HUES64 (cell line): ENCODE measurements around the gene SLC32A1.
A peak's percentile ranks its signal among the peaks of the same experiment; 100 is the strongest.

Experiments
- H3K27ac ChIP-seq: 2 replicates; pipeline ENCODE4 v1.7.0; 2013; ENCODE audit warnings: low read depth, low read length, inconsistent platforms
- H3K27me3 ChIP-seq: 2 replicates; pipeline ENCODE4 v1.6.1; 2013; ENCODE audit warnings: mild to moderate bottlenecking, low read length; ENCODE audit not compliant: insufficient read depth
- H3K36me3 ChIP-seq: 2 replicates; pipeline ENCODE4 v1.6.1; 2013; ENCODE audit warnings: mild to moderate bottlenecking, low read length; ENCODE audit not compliant: insufficient read depth
- H3K4me1 ChIP-seq: 2 replicates; pipeline ENCODE4 v1.6.1; 2013; ENCODE audit warnings: mild to moderate bottlenecking, low read length, moderate library complexity; ENCODE audit not compliant: insufficient read depth
- H3K4me3 ChIP-seq: 2 replicates; pipeline ENCODE4 v1.5.1; 2013; ENCODE audit warnings: mild to moderate bottlenecking, low read length, moderate library complexity
- H3K9ac ChIP-seq: 2 replicates; pipeline ENCODE4 v1.6.1; 2013; ENCODE audit warnings: mild to moderate bottlenecking, low read depth, low read length
- H3K9me3 ChIP-seq: 2 replicates; pipeline ENCODE4 v1.6.1; 2013; ENCODE audit warnings: low read depth, low read length; ENCODE audit not compliant: insufficient read depth
- WGBS: fragments of 150-250, 120-280 bp; methylation state at CpG from one replicate; pipeline ENCODE4 v1.1.7; 2013; ENCODE audit warnings: missing lambda C conversion rate; 5-methylcytosine and 5-hydroxymethylcytosine counted together

The SLC32A1 gene

DNA sequence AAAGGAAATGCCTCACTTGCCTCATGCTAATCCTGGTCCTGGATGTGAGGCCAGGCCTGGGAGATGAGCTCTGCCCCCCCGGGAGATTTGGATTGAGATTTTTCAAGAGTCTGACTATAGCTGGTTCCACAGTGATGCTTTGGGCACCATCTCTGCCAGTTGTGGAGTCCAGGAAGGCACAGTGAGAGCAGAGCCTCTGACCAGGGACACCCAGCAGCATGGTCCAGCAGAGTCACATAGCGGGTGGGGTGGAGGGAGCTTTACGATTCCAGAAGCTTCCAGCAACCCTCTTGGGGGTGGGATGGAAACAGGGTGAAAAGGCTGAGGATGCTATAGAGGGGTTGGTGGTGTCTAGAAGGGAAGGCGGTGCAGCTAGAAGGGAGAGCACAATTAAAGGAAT is 8.7 kb downstream of the SLC32A1 start:
- Histone ChIP-seq H3K4me3 (no peak overlapping the region), H3K9ac (no peak overlapping the region), H3K27ac (no peak overlapping the region), H3K9me3 (no peaks in the 10 kb centered on the region), H3K4me1 (peaks cover 13% of the 10 kb centered on the region; the same call in 1 of the 2 replicates), H3K27me3 (peaks cover 71% of the 10 kb centered on the region), H3K36me3 (no peaks in the 10 kb centered on the region)
- 91% methylated on average over 4 of the region's 4 CpGs for WGBS

DNA sequence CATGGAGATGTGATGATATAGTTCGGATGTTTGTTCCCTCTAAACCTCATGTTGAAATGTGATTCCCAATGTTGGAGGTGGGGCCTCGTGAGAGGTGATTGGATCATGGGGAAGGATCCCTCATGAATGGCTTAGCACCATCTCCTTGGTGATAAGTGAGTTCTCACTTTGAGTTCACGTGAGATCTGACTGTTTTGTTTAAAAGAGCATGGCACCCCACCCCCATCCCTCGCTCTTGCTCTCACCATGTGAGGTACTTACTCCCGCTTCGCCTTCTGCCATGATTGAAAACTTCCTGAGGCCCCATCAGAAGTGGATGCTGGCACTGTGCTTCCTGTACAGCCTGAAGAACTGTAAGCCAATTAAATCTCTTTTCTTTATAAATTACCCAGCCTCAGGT is 10.9 kb downstream of the SLC32A1 start:
- H3K27me3 ChIP-seq, result peaks cover 50% of the 10 kb centered on the region

GRCh38 chr20:38737887-38738286 is 13.6 kb downstream of the SLC32A1 start:
- 95% methylated on average over 1 of the region's 1 CpG for WGBS
- no peak overlapping the region for H3K4me3 ChIP-seq
- H3K27me3 ChIP-seq, result peaks cover 47% of the 10 kb centered on the region
- no peak overlapping the region for H3K9ac ChIP-seq
- no peaks in the 10 kb centered on the region for H3K9me3 ChIP-seq
- H3K36me3 ChIP-seq, result no peaks in the 10 kb centered on the region
- no peaks in the 10 kb centered on the region for H3K4me1 ChIP-seq
- H3K27ac ChIP-seq, result no peak overlapping the region

More for the DNA sequence above, 10.9 kb downstream of the SLC32A1 start:
- Histone ChIP-seq H3K27ac (no peak overlapping the region), H3K4me3 (no peak overlapping the region), H3K36me3 (no peaks in the 10 kb centered on the region), H3K9me3 (no peaks in the 10 kb centered on the region), H3K4me1 (peaks cover 6% of the 10 kb centered on the region; the same call in 1 of the 2 replicates), H3K9ac (no peak overlapping the region)
- WGBS, result 73% methylated on average over 6 of the region's 6 CpGs

- Histone ChIP-seq H3K27ac (no peak overlapping the region), H3K9me3 (no peaks in the 10 kb centered on the region), H3K4me3 (no peak overlapping the region), H3K36me3 (peaks cover 5% of the 10 kb centered on the region; the same call in 1 of the 2 replicates), H3K27me3 (peaks cover 40% of the 10 kb centered on the region), H3K4me1 (peaks cover 10% of the 10 kb centered on the region; the same call in 1 of the 2 replicates), H3K9ac (no peak overlapping the region)
- 91% methylated on average over 2 of the region's 2 CpGs for WGBS
These were observed 21.5 kb downstream of the SLC32A1 start for GRCh38 chr20:38745757-38746156.

- Histone ChIP-seq H3K9me3 (no peaks in the 10 kb centered on the region), H3K27me3 (peaks cover 22% of the 10 kb centered on the region), H3K4me3 (peak overlapping the region; percentile 92), H3K4me1 (peaks cover 10% of the 10 kb centered on the region; the same call in 1 of the 2 replicates), H3K36me3 (peaks cover 15% of the 10 kb centered on the region), H3K9ac (no peak overlapping the region), H3K27ac (no peak overlapping the region)
- WGBS, result 20% methylated on average over 39 of the region's 39 CpGs
These were observed 23.3 kb downstream of the SLC32A1 start for GRCh38 chr20:38747495-38748096.

- H3K4me1 ChIP-seq, result peaks cover 10% of the 10 kb centered on the region; the same call in 1 of the 2 replicates
- peaks cover 22% of the 10 kb centered on the region for H3K27me3 ChIP-seq
- peak within 1 kb of the TSS; percentile 82 for H3K9ac ChIP-seq
- no peaks in the 10 kb centered on the region for H3K9me3 ChIP-seq
- peak within 1 kb of the TSS; percentile 92 for H3K4me3 ChIP-seq
- peak within 1 kb of the TSS; percentile 54; the same call in 1 of the 2 replicates for H3K27ac ChIP-seq
- peaks cover 21% of the 10 kb centered on the region for H3K36me3 ChIP-seq
- under 1% methylated on average over 84 of the region's 84 CpGs for WGBS
These were observed 24.0 kb downstream of the SLC32A1 start, which contains the start of gene ACTR5 for GRCh38 chr20:38748097-38748860. ACTR5 (plus strand) TSS chr20:38748460; CDS start chr20:38748479, 19 bp downstream.

DNA sequence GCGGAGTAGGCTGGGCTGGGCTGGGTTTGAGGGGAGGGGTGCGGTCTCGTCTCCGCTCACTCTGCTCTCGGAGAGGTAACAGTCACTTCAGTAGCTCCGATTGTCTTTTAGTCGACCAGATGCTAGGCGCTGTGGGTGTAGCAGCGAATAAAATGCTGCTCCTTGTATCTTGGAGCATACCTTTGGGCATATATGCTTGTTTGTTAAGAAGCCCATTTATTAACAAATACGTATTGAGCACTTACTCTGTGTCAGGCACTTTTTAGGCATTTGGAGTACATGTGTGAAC is 24.5 kb downstream of the SLC32A1 start:
- H3K9ac ChIP-seq, result peak overlapping the region; percentile 82
- WGBS, result 3% methylated on average over 10 of the region's 10 CpGs
- peak overlapping the region; percentile 92 for H3K4me3 ChIP-seq
- peaks cover 10% of the 10 kb centered on the region; the same call in 1 of the 2 replicates for H3K4me1 ChIP-seq
- no peaks in the 10 kb centered on the region for H3K9me3 ChIP-seq
- peaks cover 27% of the 10 kb centered on the region for H3K36me3 ChIP-seq
- peaks cover 22% of the 10 kb centered on the region for H3K27me3 ChIP-seq
- H3K27ac ChIP-seq, result no peak overlapping the region

- Histone ChIP-seq H3K4me1 (peaks cover 10% of the 10 kb centered on the region; the same call in 1 of the 2 replicates), H3K27ac (no peak overlapping the region), H3K36me3 (peaks cover 48% of the 10 kb centered on the region), H3K9me3 (no peaks in the 10 kb centered on the region), H3K4me3 (no peak overlapping the region), H3K27me3 (peaks cover 22% of the 10 kb centered on the region), H3K9ac (no peak overlapping the region)
- 78% methylated on average over 5 of the region's 5 CpGs for WGBS
These were observed 27.2 kb downstream of the SLC32A1 start for GRCh38 chr20:38751360-38751976.

GRCh38 chr20:38752029-38752428 is 27.7 kb downstream of the SLC32A1 start:
- peaks cover 52% of the 10 kb centered on the region for H3K36me3 ChIP-seq
- H3K9me3 ChIP-seq, result no peaks in the 10 kb centered on the region
- no peak overlapping the region for H3K27ac ChIP-seq
- peaks cover 17% of the 10 kb centered on the region for H3K27me3 ChIP-seq
- H3K4me1 ChIP-seq, result peaks cover 10% of the 10 kb centered on the region; the same call in 1 of the 2 replicates
- 90% methylated on average over 4 of the region's 4 CpGs for WGBS
- H3K9ac ChIP-seq, result no peak overlapping the region
- no peak overlapping the region for H3K4me3 ChIP-seq

DNA sequence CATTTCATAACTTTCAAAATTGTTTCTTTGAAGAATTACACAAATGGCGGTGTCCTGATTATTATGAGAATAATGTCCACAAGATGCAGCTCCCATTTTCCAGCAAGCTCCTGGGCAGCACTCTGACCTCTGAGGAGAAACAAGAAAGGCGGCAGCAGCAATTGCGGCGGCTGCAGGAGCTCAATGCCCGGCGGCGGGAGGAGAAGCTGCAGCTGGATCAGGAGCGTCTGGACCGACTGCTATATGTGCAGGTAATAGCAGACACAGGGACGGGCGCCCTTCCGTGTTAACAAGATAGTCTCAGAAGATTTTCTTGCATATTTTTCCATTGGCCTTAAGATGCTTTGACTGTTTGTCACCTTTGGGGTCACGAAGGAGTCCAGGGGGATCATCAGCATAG is 30.6 kb downstream of the SLC32A1 start:
- H3K27ac ChIP-seq, result no peak overlapping the region
- WGBS, result 95% methylated on average over 13 of the region's 13 CpGs
- H3K9me3 ChIP-seq, result no peaks in the 10 kb centered on the region
- peaks cover 79% of the 10 kb centered on the region for H3K36me3 ChIP-seq
- H3K27me3 ChIP-seq, result no peaks in the 10 kb centered on the region
- no peaks in the 10 kb centered on the region for H3K4me1 ChIP-seq
- no peak overlapping the region for H3K9ac ChIP-seq
- H3K4me3 ChIP-seq, result no peak overlapping the region

DNA sequence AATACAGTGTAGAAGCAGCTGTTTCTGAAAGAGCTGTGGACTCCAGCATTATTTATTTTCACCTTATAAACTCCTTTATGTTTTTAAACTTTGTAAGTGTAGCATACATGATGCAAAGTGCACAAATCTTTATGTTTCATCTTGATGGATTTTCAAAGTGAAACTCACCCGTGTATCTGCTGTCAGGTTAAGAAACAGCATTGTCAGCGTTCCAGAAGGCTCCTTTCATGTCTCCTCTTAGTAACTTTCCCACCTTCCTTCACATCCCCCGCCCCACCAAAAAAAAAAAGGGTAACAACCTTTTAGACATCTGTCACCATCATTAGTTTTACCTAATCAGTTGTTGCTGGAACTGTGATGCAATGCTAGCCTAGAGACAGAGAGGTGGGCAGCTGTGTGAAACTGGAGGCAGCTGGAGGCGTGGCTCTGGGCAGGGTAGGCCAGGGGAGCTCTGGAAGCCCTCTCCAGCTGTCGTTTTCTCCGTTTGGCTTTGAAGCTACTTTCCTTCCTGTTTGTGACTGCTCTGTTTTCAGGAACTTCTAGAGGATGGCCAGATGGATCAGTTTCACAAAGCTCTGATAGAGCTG is 31.1 kb downstream of the SLC32A1 start:
- H3K4me1 ChIP-seq, result no peaks in the 10 kb centered on the region
- no peak overlapping the region for H3K4me3 ChIP-seq
- no peak overlapping the region for H3K9ac ChIP-seq
- H3K27ac ChIP-seq, result no peak overlapping the region
- H3K9me3 ChIP-seq, result no peaks in the 10 kb centered on the region
- H3K27me3 ChIP-seq, result no peaks in the 10 kb centered on the region
- peaks cover 80% of the 10 kb centered on the region for H3K36me3 ChIP-seq
- 90% methylated on average over 6 of the region's 6 CpGs for WGBS
